HCT116 (cell line): ENCODE data around the gene MAPK7. TPM values are rescaled to one million over a fixed set of nuclear protein-coding genes. Genes with fewer than 3 reads are reported as not detected.
A peak's percentile ranks its signal among the peaks of the same experiment; 100 is the strongest.

Experiments
- ATAC-seq: fragments of 200-7000 bp; cut with Tn5 transposase; 2 replicates; pipeline ENCODE4 v1.9.1; 2020; ENCODE audit warnings: mild to moderate bottlenecking, moderate library complexity
- BruUV-seq: library from RNA; stranded (reverse); fragments of 400-500 nt; replicated peaks from 2 replicates; lab custom pipeline; 2021; lab: Mats Ljungman, UMichigan
- CTCF ChIA-PET: fragments of 300-600 bp; sonication (Branson Sonifier 250); formaldehyde crosslinking; loops from one replicate; lab custom pipeline; 2021; ENCODE audit warnings: antibody characterized with exemption; lab: Charles Lee
- POLR2A ChIA-PET: fragments of 300-600, 350-600 bp; sonication (Branson Sonifier 250); formaldehyde crosslinking; loops from one replicate; lab custom pipeline; 2021; ENCODE audit warnings: antibody characterized with exemption; lab: Charles Lee
- RAD21 ChIA-PET, 2 experiments: fragments of 300-600 bp; sonication (Branson Sonifier 250); formaldehyde crosslinking; loops; one replicate each; lab custom pipeline; 2023; ENCODE audit warnings: low total read pairs in 2 of 2; ENCODE audit not compliant: uncharacterized antibody in 2 of 2, unreplicated experiment in 2 of 2, low non-redundant PET in 1 of 2; lab: Charles Lee
- DNase-seq: peaks from one replicate; pipeline ENCODE4 v3.0.0-alpha.2; 2010; ENCODE audit warnings: low read depth, low spot score
- H2AFZ ChIP-seq: fragments of 200-600 bp; shearing (Covaris generic), sonication (generic); 2 replicates; pipeline ENCODE4 v1.6.1; 2017; ENCODE audit warnings: low read depth, mixed run types, mixed read lengths, antibody characterized with exemption, low read length; ENCODE audit not compliant: poor library complexity, severe bottlenecking
- H3K27ac ChIP-seq: 2 replicates; pipeline ENCODE4 v1.5.1; 2012; ENCODE audit warnings: low read depth, low read length
- H3K27me3 ChIP-seq: fragments of 200-600 bp; sonication (generic); 2 replicates; pipeline ENCODE4 v1.6.1; 2016; ENCODE audit warnings: mixed run types, low read length, mixed read lengths; ENCODE audit not compliant: insufficient read depth
- H3K36me3 ChIP-seq, 2 experiments: fragments of 200-500 bp in 1 of 2; fragments of 200-600 bp in 1 of 2; sonication (Bioruptor generic) in 1 of 2; sonication (generic) in 1 of 2; 2 replicates each; pipeline versions ENCODE4 v1.5.1 to v1.6.1; 2014 to 2016; ENCODE audit warnings: low read length in 2 of 2, inconsistent platforms in 1 of 2, mixed read lengths in 1 of 2, mixed run types in 1 of 2; ENCODE audit not compliant: insufficient read depth in 2 of 2, control insufficient read depth in 1 of 2
- H3K4me1 ChIP-seq, 2 experiments: fragments of 200-600 bp in 1 of 2; sonication (generic) in 1 of 2; 2 replicates each; pipeline versions ENCODE4 v1.5.1 to v1.6.1; 2012 to 2017; ENCODE audit warnings: low read length in 2 of 2, inconsistent platforms in 1 of 2, mild to moderate bottlenecking in 1 of 2, mixed read lengths in 1 of 2, mixed run types in 1 of 2, moderate library complexity in 1 of 2; ENCODE audit not compliant: insufficient read depth in 2 of 2, control insufficient read depth in 1 of 2
- H3K4me2 ChIP-seq: fragments of 200-600 bp; sonication (generic); 2 replicates; pipeline ENCODE4 v1.6.1; 2017; ENCODE audit warnings: mixed run types, low read length, mixed read lengths
- H3K4me3 ChIP-seq, 2 experiments: fragments of 200-600 bp in 1 of 2; sonication (generic) in 1 of 2; replicated peaks in 1 of 2; 2 replicates each; pipeline ENCODE4 v1.5.1; 2011 to 2016; ENCODE audit warnings: low read length in 2 of 2, control low read depth in 1 of 2, low read depth in 1 of 2, mild to moderate bottlenecking in 1 of 2, mixed read lengths in 1 of 2, mixed run types in 1 of 2
- H3K79me2 ChIP-seq: fragments of 200-600 bp; sonication (generic); 2 replicates; pipeline ENCODE4 v1.6.1; 2017; ENCODE audit warnings: mild to moderate bottlenecking, mixed run types, low read length, moderate library complexity, mixed read lengths; ENCODE audit not compliant: insufficient read depth
- H3K9ac ChIP-seq: fragments of 200-600 bp; sonication (generic); 2 replicates; pipeline ENCODE4 v1.6.1; 2016; ENCODE audit warnings: low read length, mixed read lengths
- H3K9me2 ChIP-seq: fragments of 200-600 bp; sonication (generic), shearing (Covaris generic); 2 replicates; pipeline ENCODE4 v1.6.1; 2017; ENCODE audit warnings: mixed run types, mild to moderate bottlenecking, moderate library complexity; ENCODE audit not compliant: insufficient read depth
- H3K9me3 ChIP-seq, 2 experiments: fragments of 200-500 bp in 1 of 2; fragments of 200-600 bp in 1 of 2; sonication (Bioruptor generic) in 1 of 2; sonication (generic) in 1 of 2; 2 replicates each; pipeline ENCODE4 v1.6.1; 2014 to 2017; ENCODE audit warnings: low read length in 2 of 2, mixed read lengths in 2 of 2, inconsistent platforms in 1 of 2, low read depth in 1 of 2, mild to moderate bottlenecking in 1 of 2, mixed run types in 1 of 2, moderate library complexity in 1 of 2; ENCODE audit not compliant: control insufficient read depth in 1 of 2, insufficient read depth in 1 of 2
- H4K20me1 ChIP-seq: fragments of 200-600 bp; sonication (generic), shearing (Covaris generic); 2 replicates; pipeline ENCODE4 v1.6.1; 2017; ENCODE audit warnings: mixed run types, mild to moderate bottlenecking, moderate library complexity; ENCODE audit not compliant: insufficient read depth
- CEBPB ChIP-seq: IDR thresholded peaks from 2 replicates; pipeline ENCODE4 v1.6.1; 2012; ENCODE audit warnings: low read depth
- EGR1 ChIP-seq: IDR thresholded peaks from 2 replicates; pipeline ENCODE4 v1.6.1; 2012; ENCODE audit warnings: low read depth
- ELF1 ChIP-seq: IDR thresholded peaks from 2 replicates; pipeline ENCODE4 v1.6.1; 2012; ENCODE audit warnings: low read depth, borderline replicate concordance
- SRF ChIP-seq: IDR thresholded peaks from 2 replicates; pipeline ENCODE4 v1.6.1; 2012; ENCODE audit warnings: low read depth
- TCF7L2 ChIP-seq: IDR thresholded peaks from 2 replicates; pipeline ENCODE4 v1.7.0; 2011; ENCODE audit warnings: borderline replicate concordance, inconsistent platforms; ENCODE audit not compliant: insufficient read depth, insufficient read length; ENCODE audit errors: extremely low read depth
- YY1 ChIP-seq: IDR thresholded peaks from 2 replicates; pipeline ENCODE4 v1.6.1; 2011; ENCODE audit warnings: low read length, low read depth, moderate library complexity, mild to moderate bottlenecking; ENCODE audit not compliant: insufficient replicate concordance; ENCODE audit errors: extremely low read depth
- intact Hi-C: fragments of 100-400 bp; cut with micrococcal nuclease; formaldehyde crosslinking; loops from 2 replicates; pipeline ENCODE4 v1.10.0; 2022
- total RNA-seq: library from RNA; stranded (reverse); gene quantifications from one replicate; pipeline ENCODE4 v1.2.1, GENCODE V29; 2021; ENCODE audit not compliant: unreplicated experiment

MAPK7 gene
- total RNA-seq, 1 experiment from 2014 or later: 15.3 TPM

DNA sequence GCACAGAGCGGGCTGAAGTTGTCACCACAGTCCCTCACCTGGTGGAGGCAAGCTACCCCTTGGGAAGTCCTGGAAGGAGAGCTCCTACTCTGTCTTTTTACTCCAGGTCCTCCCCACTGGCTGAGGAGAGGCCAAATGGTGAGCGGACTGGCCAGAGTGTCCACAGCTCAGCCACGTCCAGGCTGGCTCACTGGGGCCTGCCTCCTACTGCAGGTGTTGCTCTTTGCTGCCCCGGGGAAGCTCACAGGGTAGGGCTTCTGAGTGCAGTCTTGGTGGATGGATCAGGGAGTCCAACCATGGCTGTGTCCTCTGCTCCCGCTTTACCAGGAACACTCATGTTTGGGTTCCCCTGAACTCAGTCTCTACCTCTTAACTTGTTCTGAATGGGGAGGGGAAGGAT is 18.4 kb upstream of the MAPK7 start:
- ATAC-seq (no peak), DNase-seq (no peak)
- Histone ChIP-seq H3K36me3 (peaks cover 7 to 10% of the 10 kb centered on the region in 2 experiments; a peak in 2 of 4 replicates), H3K4me3 (no peak overlapping the region), H3K4me2 (no peak overlapping the region), H2AFZ (no peak overlapping the region), H3K9me3 (no peaks in the 10 kb centered on the region), H4K20me1 (no peaks in the 10 kb centered on the region), H3K4me1 (peaks cover 9 to 25% of the 10 kb centered on the region in 2 experiments), H3K27me3 (no peaks in the 10 kb centered on the region), H3K9me2 (no peaks in the 10 kb centered on the region), H3K79me2 (0 out of 2 replicates have a peak, but pooled peaks cover 12% of the 10 kb centered on the region), H3K27ac (no peak overlapping the region), H3K9ac (no peak overlapping the region)
- no TSS peak for BruUV-seq
- ChIA-PET POLR2A (no interaction called here), CTCF (no interaction called here), RAD21 (no interaction called here)
- TF ChIP-seq EGR1: no peak
- intact Hi-C loops: loop anchor here (5.0 kb wide), 2 partner anchors 147 to 392 kb away; no protein-coding TSS in a partner anchor

DNA sequence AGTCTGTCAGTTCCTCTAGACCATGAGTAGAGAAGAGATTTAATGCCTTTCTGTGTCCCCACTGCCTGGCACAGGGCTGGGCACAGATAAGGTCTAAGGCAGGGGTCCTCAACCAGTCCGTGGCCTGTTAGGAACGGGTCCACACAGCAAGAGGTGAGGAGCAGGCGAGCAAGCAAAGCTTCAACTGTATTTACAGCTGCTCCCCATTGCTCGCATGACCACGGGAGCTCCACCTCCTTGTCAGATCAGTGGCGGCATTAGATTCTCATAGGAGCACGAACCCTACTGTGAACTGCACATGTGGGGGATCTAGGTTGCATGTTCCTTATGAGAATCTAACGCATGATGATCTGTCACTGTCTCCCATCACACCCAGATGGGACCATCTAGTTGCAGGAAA is 17.5 kb upstream of the MAPK7 start:
- Histone ChIP-seq H3K4me1 (peaks cover 9 to 28% of the 10 kb centered on the region in 2 experiments), H3K9me2 (no peaks in the 10 kb centered on the region), H3K4me3 (no peak overlapping the region), H3K9ac (no peak overlapping the region), H3K79me2 (0 out of 2 replicates have a peak, but pooled peaks cover 12% of the 10 kb centered on the region), H3K27me3 (no peaks in the 10 kb centered on the region), H3K9me3 (no peaks in the 10 kb centered on the region), H2AFZ (no peak overlapping the region), H3K36me3 (peaks cover 7 to 10% of the 10 kb centered on the region in 2 experiments; a peak in 2 of 4 replicates), H3K27ac (no peak overlapping the region), H3K4me2 (peak overlapping the region; percentile 86; the same call in 1 of the 2 replicates), H4K20me1 (no peaks in the 10 kb centered on the region)
- BruUV-seq: no TSS peak
- RAD21 ChIA-PET: no interaction called here
- POLR2A ChIA-PET: no interaction called here
- intact Hi-C loops: loop anchor here (5.0 kb wide), 2 partner anchors 147 to 392 kb away; no protein-coding TSS in a partner anchor
- TF ChIP-seq CEBPB: no peak
- no peak for TF ChIP-seq ELF1
- TF ChIP-seq TCF7L2: no peak
- TF ChIP-seq YY1: no peak
- no peak for TF ChIP-seq SRF
- DNase-seq (no peak), ATAC-seq (no peak)
- CTCF ChIA-PET: interaction anchor here (2.9 kb wide), 1 partner anchor 17 kb away, joined by 41 read pairs; the partner anchor contains the start of gene MAPK7
